OCI-M2 (cell line): Measurements from ENCODE around the gene MAML3.

Source experiments
- DNase-seq: peaks from one replicate; lab custom pipeline; 2025; ENCODE audit not compliant: unreplicated experiment; lab: John Stamatoyannopoulos, UW

MAML3 gene

DNA sequence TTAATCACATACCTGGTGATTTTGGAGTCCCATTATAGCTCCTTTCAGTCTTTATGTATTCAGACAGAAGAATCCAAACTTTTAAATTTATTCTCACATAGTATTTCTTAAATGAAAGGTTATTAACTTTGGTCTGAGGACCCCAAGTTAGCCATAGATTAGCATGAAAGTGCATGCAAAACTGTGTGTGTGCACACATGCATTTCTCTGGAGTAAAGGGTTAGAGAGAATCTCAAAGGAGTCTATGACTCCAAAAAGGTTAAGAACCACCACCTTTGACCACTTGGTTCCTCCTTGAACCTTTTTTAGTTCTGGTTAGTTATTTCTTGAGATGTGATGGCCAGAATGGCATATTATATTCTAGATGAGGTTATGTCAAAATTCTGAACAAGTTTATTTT, 386.4 kb downstream of the MAML3 start:
- no peak for DNase-seq

DNA sequence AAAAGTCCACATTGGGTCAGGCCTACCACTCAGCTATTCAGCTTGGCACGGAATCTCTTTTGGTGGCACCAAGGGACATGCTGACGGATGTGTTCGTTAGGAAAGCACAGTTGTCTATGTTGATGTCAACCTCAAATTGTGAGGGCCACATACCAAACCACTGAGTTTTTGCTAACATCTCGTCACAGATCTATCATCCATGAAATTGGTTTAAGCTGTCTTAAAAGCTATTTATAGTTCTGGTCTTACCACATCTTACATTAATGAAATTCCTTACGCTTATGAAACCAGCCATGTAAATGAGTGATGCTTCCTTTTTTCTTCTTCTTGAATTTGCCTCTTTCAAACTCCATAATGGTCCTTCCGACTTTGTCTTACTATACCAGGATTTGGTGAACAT, 386.8 kb downstream of the MAML3 start:
- DNase-seq, result no peak

DNA sequence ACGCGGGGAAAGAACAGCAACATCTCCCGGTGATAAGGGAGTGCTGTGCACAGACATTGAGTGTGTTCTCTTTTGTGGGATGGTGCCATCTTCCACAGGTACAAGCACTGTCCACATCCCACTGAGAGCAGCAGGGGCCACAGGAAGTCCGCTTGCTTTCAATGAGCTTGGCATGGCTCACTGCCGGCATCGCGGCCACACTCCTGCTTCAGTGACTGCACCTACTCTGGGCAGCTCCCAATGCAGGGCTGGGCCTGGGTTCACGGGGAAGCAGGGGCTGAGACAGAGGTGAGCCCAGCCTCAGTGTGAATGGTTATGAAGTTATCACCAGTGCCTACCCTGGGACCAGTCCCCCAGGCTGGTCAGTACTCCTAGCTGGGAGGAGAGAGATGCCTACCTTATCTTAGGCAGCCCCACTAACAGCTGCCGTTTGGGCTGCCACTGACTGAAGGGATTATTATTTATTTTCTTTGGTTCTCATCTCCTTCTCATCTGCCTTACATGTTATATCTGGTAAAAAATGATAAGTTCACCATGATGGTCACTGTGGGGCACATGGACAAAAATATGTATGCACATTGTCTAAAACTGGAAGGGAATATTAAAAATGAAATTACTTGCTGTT, 389.2 kb downstream of the MAML3 start:
- DNase-seq, result no peak

DNA sequence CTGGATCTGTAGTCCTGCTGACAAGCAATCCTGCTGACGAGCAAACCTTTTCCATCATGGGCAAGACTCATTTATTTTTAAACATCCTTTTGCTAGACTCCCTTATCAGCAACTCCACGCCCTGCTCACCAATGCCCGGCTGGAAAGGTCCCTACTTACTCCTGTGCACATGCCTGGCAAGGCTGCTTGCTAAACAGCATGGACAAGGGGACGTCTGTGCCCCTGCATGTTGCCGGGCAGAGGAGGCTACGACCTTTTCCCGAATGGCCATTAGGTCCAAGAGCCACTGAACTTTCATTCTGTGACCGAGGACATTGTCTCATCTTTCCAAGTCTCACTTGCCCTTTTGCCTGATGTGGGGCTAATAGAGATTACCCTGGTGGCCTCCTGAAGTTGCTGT, 389.8 kb downstream of the MAML3 start:
- no peak for DNase-seq

DNA sequence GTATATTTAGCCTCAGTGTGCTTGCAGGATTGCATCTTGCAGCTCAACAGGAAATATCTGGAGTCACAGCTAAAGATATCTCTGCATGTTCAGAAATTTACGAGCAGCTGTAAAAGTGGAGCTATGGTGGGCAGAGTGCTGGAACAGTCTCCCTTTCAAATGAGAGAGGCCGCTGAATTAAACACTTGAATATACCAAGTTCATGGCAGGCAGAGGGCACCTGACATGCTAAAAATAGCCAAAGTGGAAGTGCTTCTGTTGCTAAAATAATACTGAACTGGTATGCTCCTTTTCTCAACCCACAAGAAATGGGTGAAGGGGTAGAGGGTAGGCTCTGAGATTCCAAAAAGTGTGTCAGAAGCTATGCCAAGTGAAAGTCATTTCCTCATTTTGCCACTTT, 390.3 kb downstream of the MAML3 start:
- no peak for DNase-seq

DNA sequence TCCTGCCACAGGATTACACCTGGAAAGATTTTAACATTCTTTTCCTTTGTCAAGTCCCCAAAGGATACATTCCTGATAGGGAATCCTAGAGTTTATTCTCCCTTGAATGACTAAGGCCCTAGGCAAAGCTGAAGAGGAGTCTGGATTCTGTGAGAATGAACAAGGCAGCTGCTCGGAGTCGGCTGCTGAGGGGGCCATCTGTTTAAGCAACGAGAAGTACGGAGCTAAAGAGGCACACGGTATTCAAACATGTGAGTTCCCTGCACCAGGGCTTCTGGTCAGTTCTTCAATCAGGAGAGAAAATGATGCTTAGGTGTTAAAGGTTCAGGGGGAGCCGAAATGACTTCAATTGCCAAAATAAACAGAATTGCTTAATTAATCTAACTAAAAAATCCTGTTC, 390.8 kb downstream of the MAML3 start:
- no peak for DNase-seq

DNA sequence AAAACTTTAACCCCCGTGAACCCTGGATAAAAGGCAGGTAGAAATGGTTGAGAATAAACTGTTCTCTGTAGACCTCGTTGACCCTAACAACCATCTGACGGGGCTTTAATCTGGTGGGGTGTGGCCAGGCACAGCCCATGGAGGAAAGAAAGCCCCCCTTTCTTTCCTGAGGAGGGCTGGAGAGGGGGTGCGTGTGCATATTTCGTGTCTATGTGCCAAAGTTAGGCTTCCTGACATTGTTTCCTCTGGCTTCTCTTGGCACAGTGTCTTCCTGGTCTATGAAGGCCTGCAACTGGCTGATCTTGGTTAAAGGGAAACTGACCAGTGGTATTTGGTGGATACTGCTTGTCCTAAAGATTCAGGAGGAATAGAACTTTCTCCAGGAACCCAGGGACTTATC, 391.3 kb downstream of the MAML3 start:
- no peak for DNase-seq

DNA sequence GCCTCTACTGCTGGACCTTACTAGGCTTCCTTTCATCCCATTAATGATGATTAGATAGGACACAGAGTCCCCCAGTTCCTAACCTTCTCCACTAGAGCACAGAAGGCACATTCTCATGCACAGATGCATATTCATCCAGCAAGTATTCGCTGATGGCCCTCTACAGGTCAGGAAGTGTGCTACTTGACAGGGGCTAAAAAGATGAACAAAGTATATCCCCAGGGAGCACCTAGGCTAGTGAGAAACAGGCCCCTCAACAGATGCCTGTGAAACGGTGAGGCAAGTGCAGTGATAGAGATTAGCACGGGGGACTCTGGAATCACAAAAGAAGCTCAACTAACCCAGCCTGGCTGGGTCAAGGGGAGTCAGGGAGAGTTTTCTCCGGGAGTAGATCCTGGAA, 392.5 kb downstream of the MAML3 start:
- DNase-seq, result no peak

DNA sequence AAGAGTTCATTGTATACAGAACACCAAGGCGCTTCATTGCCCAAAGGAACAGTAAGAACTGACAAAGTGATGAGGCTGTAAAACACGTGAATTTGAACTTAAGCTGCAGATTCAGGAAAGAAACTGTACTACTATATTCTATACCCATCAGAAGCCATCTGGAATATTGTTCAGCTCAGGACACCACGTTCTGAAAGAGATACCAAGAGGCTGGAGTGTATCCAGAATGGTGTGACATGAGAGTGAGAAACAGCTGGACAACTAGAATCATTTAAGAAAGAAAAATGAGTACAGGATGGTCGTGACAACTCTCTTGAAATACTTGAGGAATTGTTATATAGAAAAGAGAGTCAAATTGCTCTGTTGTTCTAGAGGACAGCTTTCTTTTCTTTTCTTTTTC, 393.4 kb downstream of the MAML3 start:
- DNase-seq, result no peak

DNA sequence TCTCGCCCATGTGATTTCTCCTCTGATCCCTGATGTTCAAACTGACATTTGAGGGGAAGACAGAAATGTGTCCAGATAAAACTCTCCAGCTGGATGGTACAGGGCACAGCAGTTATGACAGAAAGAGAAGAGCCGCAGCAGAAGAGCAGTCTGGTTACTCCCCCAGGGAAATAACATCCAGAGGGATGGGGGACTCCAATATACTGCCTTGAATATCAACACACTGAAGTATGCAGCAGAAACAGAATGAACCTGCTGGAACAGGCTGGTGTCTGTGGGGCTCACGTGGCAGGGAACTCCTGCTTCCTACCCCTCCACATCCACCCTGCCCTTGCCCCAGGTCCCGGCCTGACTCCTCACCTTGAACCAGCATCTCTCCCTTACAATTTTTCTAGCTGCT, 394.9 kb downstream of the MAML3 start:
- DNase-seq, result no peak

DNA sequence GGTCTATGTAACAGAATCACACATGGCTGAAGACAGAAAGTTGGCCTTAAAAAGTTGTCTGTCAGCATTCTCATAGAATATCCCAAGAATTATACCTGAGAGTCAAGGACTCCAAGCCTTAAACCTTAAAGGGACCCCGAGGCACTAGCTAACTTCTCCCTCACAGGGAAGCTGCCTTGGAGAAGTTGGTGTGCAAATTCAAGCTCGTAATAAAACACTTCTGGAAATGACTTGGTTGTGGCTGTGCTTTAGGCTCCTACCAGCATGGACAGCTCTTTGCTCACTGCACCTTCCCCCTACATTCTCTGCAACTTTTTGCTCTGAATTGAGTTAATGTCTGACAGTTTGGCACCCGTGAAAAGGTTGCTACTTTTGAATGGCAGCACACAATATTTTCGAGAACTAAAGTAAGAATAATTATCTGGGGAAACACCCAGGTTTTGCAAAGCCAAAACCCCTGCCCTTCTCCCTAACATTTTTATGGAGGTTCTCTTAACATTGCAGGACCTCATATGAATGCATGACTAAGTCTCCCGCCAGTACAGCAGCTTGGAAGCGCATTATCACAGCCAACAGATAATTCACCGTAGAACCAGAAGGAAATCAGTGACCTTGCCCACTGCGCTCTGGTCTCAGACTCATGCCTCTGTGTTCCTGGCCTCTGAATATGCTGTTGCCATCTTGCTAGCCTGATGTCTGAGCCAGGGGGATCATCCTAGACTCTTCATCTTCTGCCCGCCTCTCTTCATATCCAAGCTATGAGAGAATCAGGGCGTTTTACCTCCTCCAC, 397.4 kb downstream of the MAML3 start:
- no peak for DNase-seq

DNA sequence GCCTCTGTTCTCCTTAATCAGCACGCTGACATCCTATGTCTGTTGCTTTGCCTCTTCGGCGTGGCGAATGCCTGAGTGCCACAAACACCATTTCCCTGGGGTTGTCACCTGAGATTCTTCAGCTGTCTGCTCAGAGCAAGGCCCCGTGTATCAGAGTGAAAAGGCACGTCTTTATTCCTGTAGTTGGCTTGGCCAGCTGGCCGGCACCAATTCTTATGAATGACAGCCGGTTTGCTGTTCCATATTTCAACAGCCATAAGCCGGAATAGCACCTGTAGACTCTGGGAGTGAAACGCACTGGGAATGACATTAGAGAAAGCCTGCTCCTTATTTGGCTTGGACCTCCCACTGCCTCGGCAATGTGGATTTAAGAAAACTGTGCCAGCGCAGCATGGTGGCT, 399.0 kb downstream of the MAML3 start:
- no peak for DNase-seq

DNA sequence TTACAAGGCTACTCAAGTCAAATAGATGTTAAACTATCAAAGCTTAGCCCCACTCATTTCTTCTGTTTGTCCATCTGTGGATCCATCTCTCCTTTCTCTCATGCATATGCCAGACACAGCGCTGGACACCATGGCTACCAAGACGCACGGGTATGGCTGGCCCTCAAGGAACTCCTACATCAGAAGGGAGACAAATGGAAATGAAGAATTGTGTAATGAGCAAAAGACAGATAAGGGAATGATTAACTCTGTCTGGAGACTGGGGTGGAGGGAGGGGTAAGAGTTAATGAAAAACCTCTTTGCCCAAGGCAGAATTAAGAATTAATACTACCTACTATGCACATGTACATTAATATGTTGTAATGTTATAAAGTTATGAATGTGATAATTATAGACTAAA, 400.3 kb downstream of the MAML3 start:
- no peak for DNase-seq

DNA sequence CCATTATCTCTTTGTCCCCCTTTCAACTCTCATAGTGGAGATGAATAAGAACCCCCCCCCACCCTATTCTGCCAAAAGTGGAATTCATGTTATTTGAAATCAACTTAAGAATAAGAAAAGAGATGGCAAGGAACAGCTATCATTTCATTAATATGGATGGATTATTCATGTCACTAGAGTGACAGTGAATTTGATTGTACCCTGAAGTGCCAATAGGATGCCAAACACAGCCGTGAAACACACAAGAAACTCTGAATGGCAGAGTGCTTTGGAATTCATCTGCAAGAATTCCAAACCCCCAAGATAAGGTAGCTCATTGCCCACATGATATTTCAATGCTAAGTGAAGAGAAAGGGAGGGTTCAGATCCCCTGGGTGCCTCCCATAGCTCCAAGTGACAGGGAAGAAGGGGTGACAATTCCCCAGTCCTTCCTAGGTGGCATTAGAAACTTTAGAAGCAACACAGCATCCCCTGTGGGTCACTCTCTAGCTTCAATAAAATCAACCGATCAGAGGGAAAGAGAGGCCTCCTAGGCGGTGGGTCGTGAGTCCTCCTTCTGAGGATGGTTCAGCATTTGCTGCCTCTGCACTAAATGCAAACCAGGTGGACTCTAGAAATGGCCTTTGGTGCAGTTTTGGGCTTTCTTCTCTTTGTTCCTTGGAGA, 404.0 kb downstream of the MAML3 start:
- no peak for DNase-seq

DNA sequence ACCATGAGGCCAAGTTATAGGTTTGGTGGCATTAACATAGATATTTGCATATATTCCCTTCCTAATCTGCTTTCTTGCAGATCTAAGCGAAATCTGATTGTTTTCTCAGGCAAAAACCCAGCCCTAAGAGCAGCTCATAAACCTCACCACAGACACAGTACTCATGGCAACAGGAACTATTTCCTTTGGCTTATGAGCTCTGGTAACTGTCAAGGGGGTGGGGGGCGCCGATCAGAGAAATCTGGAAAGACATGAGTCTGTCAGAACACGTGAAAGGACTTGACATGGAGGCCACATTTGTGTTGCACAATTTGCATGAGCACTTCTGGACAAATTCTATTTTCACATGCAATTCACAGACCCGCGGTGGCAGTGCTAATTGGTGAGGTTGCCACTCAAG, 404.6 kb downstream of the MAML3 start:
- no peak for DNase-seq

DNA sequence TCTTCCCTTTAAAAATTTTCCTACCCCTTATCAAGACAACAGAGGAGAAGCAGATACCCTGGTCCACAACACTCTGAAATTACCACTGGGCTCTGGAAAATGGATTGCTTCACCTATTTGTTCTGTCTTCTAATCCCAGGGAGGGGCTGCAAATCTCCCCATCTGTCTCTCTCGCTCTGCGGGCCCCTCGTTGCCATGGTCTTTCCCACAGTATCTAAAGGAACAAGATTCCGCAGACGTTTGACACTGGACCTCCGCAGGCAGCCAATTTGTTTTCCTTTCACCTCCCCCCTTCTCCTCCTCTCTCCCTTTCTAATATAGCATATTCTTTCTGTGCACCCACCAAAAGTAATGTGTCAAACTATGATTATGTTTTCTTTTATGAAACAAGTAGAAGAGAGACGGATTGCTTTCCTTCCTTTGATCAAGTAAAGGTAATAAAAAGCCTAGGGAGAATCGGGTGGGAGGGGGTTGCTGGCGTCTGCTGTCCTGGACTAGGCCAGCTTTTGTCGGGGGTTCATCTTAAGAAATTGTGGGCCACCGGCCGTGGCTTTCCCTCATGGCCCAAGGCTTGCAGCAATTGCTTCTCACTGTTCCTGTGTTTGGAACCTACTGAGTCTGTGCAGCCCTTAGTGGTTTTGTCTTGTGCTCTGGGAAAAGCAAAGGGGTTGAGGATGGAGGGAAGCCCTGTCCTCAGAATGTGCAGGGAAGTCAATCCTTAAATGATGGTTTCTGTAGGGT, 407.4 kb downstream of the MAML3 start:
- no peak for DNase-seq

DNA sequence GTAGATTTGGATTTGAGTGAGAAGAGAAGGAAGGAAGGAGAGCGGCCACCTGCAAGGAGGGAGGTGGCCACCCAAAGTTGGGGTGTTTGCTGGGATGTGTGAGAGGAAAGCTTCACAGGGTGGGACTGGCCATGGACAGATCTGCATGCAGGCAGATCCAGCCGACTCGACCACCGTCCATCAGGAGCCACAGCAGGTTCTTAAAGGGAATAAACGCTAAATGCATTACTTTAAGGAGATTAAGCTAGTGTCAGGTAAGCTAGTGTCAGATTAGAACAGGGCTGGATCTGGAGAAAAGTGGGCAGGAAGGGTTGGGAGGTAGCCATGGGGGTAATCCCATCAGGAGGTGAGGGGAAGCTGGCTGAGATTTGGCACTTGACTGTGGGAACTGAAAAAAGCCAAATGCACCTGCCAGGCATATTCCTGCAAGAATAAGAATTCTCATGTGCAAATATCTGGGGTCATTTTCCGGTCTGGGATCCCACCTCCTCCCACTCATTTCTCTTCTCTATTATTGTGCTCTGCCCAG, 408.8 kb downstream of the MAML3 start:
- no peak for DNase-seq

DNA sequence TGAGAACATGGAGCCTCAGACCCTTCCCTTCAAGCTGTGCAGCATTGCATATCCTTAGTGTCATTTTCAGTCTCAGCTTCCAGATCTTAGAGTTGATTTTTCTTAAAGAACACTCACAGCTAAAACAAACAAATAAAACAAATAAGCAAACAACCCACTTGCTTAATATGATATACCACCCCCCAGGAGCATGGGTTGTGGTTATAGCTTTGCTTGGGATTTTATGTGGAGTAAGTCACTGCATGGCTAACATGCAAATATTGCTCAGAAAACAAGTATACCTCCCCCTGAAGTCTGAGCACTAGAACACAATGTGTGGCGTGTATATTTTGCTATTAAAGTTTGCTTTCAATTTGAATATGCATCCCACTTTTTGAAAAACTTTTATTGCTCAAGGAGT, 409.8 kb downstream of the MAML3 start:
- no peak for DNase-seq

DNA sequence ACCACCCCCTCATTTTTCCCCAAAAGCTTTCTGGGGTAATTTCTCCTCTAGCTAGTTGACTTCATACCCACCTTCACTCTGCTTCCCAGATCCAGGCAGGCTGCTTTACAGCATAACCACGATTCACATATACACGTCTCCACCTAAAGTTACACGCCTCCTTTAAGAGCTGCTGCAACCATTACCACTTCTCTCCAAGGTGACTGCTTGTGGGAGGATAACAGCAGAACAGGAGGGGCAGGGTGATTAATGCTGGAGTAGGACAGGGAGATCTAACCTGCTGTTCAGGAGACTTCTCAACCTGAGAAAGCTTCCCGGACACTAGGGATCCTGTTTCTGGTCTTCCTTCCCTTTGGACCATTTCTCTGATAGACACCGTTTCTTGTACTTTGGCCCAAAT, 411.0 kb downstream of the MAML3 start:
- DNase-seq, result no peak

DNA sequence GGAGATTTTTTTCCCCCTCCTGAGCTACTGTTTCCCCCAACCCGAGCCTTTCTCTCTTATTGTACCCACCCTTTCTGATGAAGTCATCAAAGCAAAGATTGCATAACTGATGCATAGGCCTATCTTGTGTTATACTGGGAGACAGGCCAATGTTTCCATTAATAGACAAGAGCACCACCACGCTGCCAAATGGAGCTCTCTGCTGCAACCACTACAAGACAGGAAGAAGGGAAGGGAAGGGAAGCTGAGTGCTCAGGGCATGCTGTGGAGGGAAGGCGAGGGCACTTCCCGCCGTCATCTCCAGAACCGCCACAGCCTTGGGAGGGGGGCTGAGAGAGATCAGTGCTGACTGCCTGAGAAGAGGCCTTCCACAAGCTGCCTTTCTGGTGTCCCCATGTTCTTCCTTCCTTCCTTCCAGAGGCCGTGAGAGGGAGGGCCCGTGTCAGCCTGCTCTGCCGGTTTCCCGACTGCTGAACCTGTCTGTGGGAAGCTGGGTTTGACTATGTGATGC, 413.4 kb downstream of the MAML3 start:
- DNase-seq, result no peak

DNA sequence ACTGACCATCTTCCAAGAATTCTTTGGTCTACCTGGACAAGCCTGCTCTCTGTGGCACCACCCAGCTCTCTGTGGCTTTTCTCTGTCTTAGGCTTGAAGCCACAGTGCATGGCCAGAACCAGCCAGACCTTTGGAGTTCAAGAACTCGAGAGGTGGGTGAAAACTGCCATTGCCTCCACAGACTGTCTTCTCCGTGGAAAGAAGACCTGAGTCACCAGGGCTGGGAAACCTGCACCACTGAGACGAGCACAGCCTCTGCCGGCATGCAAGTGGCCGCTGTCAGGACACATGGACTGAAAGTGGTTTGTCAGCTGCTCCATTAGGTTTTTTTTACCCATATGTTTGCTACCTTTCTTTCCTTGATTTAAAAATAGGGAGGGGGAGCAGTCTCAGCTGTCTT, 413.9 kb downstream of the MAML3 start:
- DNase-seq, result no peak
